Natural killer cell (primary cell): ENCODE data around the gene ZNF860. TPM values are rescaled to one million over a fixed set of nuclear protein-coding genes. Genes with fewer than 3 reads are reported as not detected.

Experiments used
- ATAC-seq, 3 donors: fragments of 150-1000 bp in 2 of 3; fragments of 200-7000 bp in 1 of 3; cut with Tn5 transposase; 1 replicate in 1 of 3; 2 replicates in 2 of 3; pipeline ENCODE4 v1.10.0; 2021; ENCODE audit warnings: mild to moderate bottlenecking in 2 of 3, moderate library complexity in 2 of 3
- DNase-seq, 2 donors: peaks; one replicate each; pipeline versions ENCODE4 v3.0.0 to v3.0.0-alpha.2; 2013 to 2021; ENCODE audit warnings: mixed read lengths in 1 of 2
- H3K27ac ChIP-seq: one replicate; pipeline ENCODE4 v1.5.1; 2013; ENCODE audit warnings: mild to moderate bottlenecking, low read length
- H3K27me3 ChIP-seq: one replicate; pipeline ENCODE4 v1.6.1; 2013; ENCODE audit warnings: low read length; ENCODE audit not compliant: control insufficient read depth, insufficient read depth
- H3K36me3 ChIP-seq: one replicate; pipeline ENCODE4 v1.6.1; 2013; ENCODE audit warnings: low read length; ENCODE audit not compliant: control insufficient read depth, insufficient read depth
- H3K4me1 ChIP-seq: one replicate; pipeline ENCODE4 v1.6.1; 2013; ENCODE audit warnings: low read length; ENCODE audit not compliant: control insufficient read depth, insufficient read depth
- H3K4me3 ChIP-seq: one replicate; pipeline ENCODE4 v1.5.1; 2013; ENCODE audit warnings: low read length
- H3K9me3 ChIP-seq: one replicate; pipeline ENCODE4 v1.6.1; 2013; ENCODE audit warnings: low read length; ENCODE audit not compliant: control insufficient read depth, insufficient read depth
- H3K27ac Mint-ChIP-seq, 2 donors: one replicate each; pipeline ENCODE4 v1.8.0; 2022; ENCODE audit warnings: mild to moderate bottlenecking in 2 of 2, mixed read lengths in 2 of 2, moderate library complexity in 1 of 2
- H3K27me3 Mint-ChIP-seq, 2 donors: one replicate each; pipeline ENCODE4 v1.8.0; 2022; ENCODE audit warnings: low read depth in 2 of 2, mixed read lengths in 2 of 2
- H3K36me3 Mint-ChIP-seq: one replicate; pipeline ENCODE4 v1.8.0; 2022; ENCODE audit warnings: mixed read lengths
- H3K4me1 Mint-ChIP-seq, 2 donors: one replicate each; pipeline ENCODE4 v1.8.0; 2022; ENCODE audit warnings: mixed read lengths in 2 of 2
- H3K4me3 Mint-ChIP-seq: one replicate; pipeline ENCODE4 v1.8.0; 2022; ENCODE audit warnings: mild to moderate bottlenecking, moderate library complexity, mixed read lengths
- H3K9me3 Mint-ChIP-seq, 2 donors: one replicate each; pipeline ENCODE4 v1.8.0; 2022; ENCODE audit warnings: mixed read lengths in 2 of 2
- WGBS: methylation state at CpG from one replicate; pipeline ENCODE4 v1.1.7; 2013; ENCODE audit warnings: missing lambda C conversion rate; ENCODE audit not compliant: insufficient coverage; 5-methylcytosine and 5-hydroxymethylcytosine counted together
- intact Hi-C: fragments of 100-400 bp; cut with micrococcal nuclease; formaldehyde crosslinking; loops from one replicate; pipeline ENCODE4 v1.14.2; 2022
- total RNA-seq, 4 donors: library from RNA; stranded (reverse); fragments of 120-200 nt in 1 of 4; gene quantifications; one replicate each; pipeline versions ENCODE4 v1.2.3 to v1.2.4, GENCODE V29; 2013 to 2022
- TF ChIP-seq, protein P1 (sequence below): fragments of 200-600 bp; IDR thresholded peaks from one replicate; pipeline ENCODE4 v1.8.0; 2022; ENCODE audit warnings: antibody characterized with exemption

Gene ZNF860
- total RNA-seq, 3 donors from 2014 or later (not counting 1 experiment from before 2014, with no cell fraction given) = 0.10 TPM; not detected in 2

DNA sequence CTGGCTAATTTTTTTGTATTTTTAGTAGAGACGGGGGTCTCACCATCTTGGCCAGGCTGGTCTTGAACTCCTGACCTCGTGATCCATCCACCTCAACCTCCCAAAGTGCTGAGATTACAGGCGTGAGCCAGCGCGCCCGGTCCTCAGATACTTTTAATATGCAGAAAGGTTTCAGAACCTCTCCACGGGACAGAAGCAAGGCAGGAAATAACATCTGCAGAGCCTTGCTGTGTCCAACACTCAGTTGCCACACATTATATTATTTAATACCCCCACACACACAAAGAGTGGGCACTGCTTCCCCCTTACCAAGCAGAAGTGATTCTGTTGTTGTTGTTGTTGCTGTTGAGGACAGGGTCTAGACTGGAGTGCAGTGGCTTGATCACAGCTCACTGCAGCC lies 28.5 kb upstream of the ZNF860 start:
- peaks cover 13 to 27% of the 10 kb centered on the region in 2 donors for H3K27me3 Mint-ChIP-seq
- no peak overlapping the region for H3K4me3 ChIP-seq
- H3K27me3 ChIP-seq = no peaks in the 10 kb centered on the region
- H3K9me3 ChIP-seq = peaks cover 5% of the 10 kb centered on the region
- intact Hi-C loops = no loop called here
- H3K27ac Mint-ChIP-seq = no peak overlapping the region
- H3K36me3 Mint-ChIP-seq = no peaks in the 10 kb centered on the region
- H3K4me1 Mint-ChIP-seq = no peaks in the 10 kb centered on the region
- no peaks in the 10 kb centered on the region for H3K36me3 ChIP-seq
- 77% methylated on average over 7 of the region's 7 CpGs for WGBS
- DNase-seq (no peak), ATAC-seq (no peak)
- peaks cover 2% of the 10 kb centered on the region in 2 donors for H3K9me3 Mint-ChIP-seq
- no peak overlapping the region for H3K27ac ChIP-seq
- no peaks in the 10 kb centered on the region for H3K4me1 ChIP-seq
- no peak overlapping the region for H3K4me3 Mint-ChIP-seq
- TF ChIP-seq, protein P1, sequence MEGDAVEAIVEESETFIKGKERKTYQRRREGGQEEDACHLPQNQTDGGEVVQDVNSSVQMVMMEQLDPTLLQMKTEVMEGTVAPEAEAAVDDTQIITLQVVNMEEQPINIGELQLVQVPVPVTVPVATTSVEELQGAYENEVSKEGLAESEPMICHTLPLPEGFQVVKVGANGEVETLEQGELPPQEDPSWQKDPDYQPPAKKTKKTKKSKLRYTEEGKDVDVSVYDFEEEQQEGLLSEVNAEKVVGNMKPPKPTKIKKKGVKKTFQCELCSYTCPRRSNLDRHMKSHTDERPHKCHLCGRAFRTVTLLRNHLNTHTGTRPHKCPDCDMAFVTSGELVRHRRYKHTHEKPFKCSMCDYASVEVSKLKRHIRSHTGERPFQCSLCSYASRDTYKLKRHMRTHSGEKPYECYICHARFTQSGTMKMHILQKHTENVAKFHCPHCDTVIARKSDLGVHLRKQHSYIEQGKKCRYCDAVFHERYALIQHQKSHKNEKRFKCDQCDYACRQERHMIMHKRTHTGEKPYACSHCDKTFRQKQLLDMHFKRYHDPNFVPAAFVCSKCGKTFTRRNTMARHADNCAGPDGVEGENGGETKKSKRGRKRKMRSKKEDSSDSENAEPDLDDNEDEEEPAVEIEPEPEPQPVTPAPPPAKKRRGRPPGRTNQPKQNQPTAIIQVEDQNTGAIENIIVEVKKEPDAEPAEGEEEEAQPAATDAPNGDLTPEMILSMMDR = no peak

DNA sequence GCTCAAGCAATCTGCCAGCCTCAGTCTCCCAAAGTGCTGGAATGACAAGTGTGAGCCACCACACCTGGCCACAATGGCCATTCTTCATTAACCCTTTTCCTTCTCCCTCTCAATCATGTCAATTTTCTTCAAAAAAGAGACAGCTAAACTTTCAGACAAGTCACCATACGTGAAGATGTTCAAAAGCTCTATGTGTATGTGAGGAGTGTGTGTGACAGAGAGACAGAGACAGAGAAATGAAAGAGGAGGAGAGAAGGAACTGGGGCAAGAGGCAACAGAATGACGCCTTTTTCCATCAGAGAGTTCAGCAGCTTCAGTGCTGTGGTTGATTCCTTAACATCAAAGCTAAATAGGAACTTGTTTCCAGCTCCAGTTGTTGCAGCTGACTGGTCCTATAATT lies 27.9 kb upstream of the ZNF860 start:
- Mint-ChIP-seq H3K9me3 (peaks cover 2% of the 10 kb centered on the region in 2 donors), H3K27me3 (peaks cover 11 to 21% of the 10 kb centered on the region in 2 donors), H3K36me3 (no peaks in the 10 kb centered on the region), H3K4me1 (no peaks in the 10 kb centered on the region), H3K27ac (no peak overlapping the region), H3K4me3 (no peak overlapping the region)
- TF ChIP-seq, protein P1 = no peak
- Histone ChIP-seq H3K4me3 (no peak overlapping the region), H3K27me3 (no peaks in the 10 kb centered on the region), H3K27ac (peak overlapping the region; percentile 14), H3K9me3 (peaks cover 5% of the 10 kb centered on the region), H3K4me1 (no peaks in the 10 kb centered on the region), H3K36me3 (no peaks in the 10 kb centered on the region)
- 58% methylated on average over 2 of the region's 2 CpGs for WGBS
- ATAC-seq = no peak
- intact Hi-C loops = no loop called here
- no peak for DNase-seq

DNA sequence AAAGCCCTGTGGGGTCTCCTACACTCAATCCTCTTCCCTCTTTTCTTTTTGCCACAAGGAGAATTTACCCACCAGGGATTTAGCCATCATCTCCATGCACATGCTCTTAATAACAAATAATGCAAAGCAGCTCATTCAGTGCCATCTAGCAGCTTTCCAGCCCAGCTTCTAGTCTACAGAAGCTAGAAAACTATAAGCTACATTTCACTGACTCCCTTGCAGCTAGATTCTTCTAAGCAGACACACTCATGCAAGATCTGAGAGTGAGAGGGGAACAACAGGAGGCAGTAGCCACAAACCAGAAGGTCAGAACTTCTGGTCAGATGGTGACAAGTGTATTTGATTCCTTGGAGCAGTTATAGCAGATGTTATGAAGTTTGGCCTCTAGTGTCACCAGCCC lies 26.0 kb upstream of the ZNF860 start:
- no peaks in the 10 kb centered on the region for H3K4me1 Mint-ChIP-seq
- H3K27ac ChIP-seq = no peak overlapping the region
- intact Hi-C loops = no loop called here

DNA sequence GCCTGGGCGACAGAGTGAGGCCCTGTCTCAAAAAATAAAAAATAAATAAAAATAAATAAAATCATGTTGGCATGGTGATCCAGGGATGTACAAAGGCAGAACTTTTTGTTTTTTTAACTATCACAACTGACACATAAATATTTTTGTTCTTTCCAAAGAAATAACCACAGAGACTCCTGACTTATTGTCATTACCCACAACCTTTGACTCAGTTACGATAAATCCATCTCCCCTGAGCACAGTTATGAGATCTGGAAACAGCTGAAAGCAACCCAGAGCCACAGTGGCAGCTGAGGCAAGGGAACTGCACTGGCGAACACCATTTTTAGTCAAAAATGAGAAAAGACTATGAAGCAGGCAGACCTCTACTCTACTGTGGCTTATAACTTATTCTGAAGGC lies 24.4 kb upstream of the ZNF860 start:
- 87% methylated on average over 3 of the region's 3 CpGs for WGBS
- H3K27ac Mint-ChIP-seq = no peak overlapping the region
- TF ChIP-seq, protein P1 = no peak
- no peak overlapping the region for H3K27ac ChIP-seq
- ATAC-seq (no peak), DNase-seq (no peak)
- H3K4me1 ChIP-seq = no peaks in the 10 kb centered on the region
- H3K4me1 Mint-ChIP-seq = no peaks in the 10 kb centered on the region
- H3K4me3 Mint-ChIP-seq = no peak overlapping the region
- H3K27me3 Mint-ChIP-seq = peaks cover 11 to 21% of the 10 kb centered on the region in 2 donors
- peaks cover 5% of the 10 kb centered on the region for H3K9me3 ChIP-seq
- no peaks in the 10 kb centered on the region for H3K27me3 ChIP-seq
- H3K36me3 ChIP-seq = no peaks in the 10 kb centered on the region
- H3K4me3 ChIP-seq = no peak overlapping the region
- H3K9me3 Mint-ChIP-seq = peaks cover 2% of the 10 kb centered on the region in 2 donors
- intact Hi-C loops = no loop called here
- H3K36me3 Mint-ChIP-seq = no peaks in the 10 kb centered on the region

More for the DNA sequence above, 26.0 kb upstream of the ZNF860 start:
- no peaks in the 10 kb centered on the region for H3K36me3 Mint-ChIP-seq
- Histone ChIP-seq H3K36me3 (no peaks in the 10 kb centered on the region), H3K4me1 (no peaks in the 10 kb centered on the region), H3K9me3 (peaks cover 5% of the 10 kb centered on the region), H3K4me3 (no peak overlapping the region), H3K27me3 (no peaks in the 10 kb centered on the region)
- DNase-seq (no peak), ATAC-seq (no peak)
- H3K27ac Mint-ChIP-seq = no peak overlapping the region
- TF ChIP-seq, protein P1 = no peak
- H3K4me3 Mint-ChIP-seq = no peak overlapping the region
- peaks cover 12 to 18% of the 10 kb centered on the region in 2 donors for H3K27me3 Mint-ChIP-seq
- H3K9me3 Mint-ChIP-seq = peaks cover 2% of the 10 kb centered on the region in 2 donors
